Motor neuron (in vitro differentiated cells): ENCODE measurements around the gene SPAAR. TPM values are rescaled to one million over a fixed set of nuclear protein-coding genes. Genes with fewer than 3 reads are reported as not detected.

Source experiments
- ATAC-seq, 8 experiments: fragments of 200-7000 bp; cut with Tn5 transposase; replicated peaks in 6 of 8; 2 replicates each; pipeline ENCODE4 v1.8.0; 2021; ENCODE audit warnings: mild to moderate bottlenecking in 8 of 8, moderate library complexity in 8 of 8
- H3K27ac ChIP-seq, 2 donors: fragments of 250-450 bp; sonication (Bioruptor Pico); 2 replicates each; pipeline ENCODE4 v1.9.0; 2021; ENCODE audit warnings: antibody characterized with exemption in 2 of 2, mild to moderate bottlenecking in 2 of 2, moderate library complexity in 1 of 2
- H3K4me1 ChIP-seq, 2 donors: fragments of 250-450 bp; sonication (Bioruptor Pico); replicated peaks in 1 of 2; 2 replicates each; pipeline ENCODE4 v1.6.1; 2021; ENCODE audit warnings: antibody characterized with exemption in 2 of 2, mild to moderate bottlenecking in 2 of 2, moderate library complexity in 1 of 2
- H3K4me3 ChIP-seq, 5 donors: fragments of 250-450 bp; sonication (Bioruptor Pico); 2 replicates each; pipeline ENCODE4 v1.9.0; 2021; ENCODE audit warnings: antibody characterized with exemption in 5 of 5, mild to moderate bottlenecking in 5 of 5, moderate library complexity in 4 of 5
- WGBS, 10 experiments: fragments of 450-650 bp; shearing (Covaris generic); methylation state at CpG; one replicate each; pipeline ENCODE4 v1.0.0; 2022; 5-methylcytosine and 5-hydroxymethylcytosine counted together
- in situ Hi-C, 9 experiments: fragments of 400-800 bp; cut with MboI; loops; one replicate each; pipeline ENCODE4 v1.15.0; 2021; ENCODE audit warnings: low sequenced_read_pairs in 9 of 9, low pct_unique_long_range_greater_than_20kb in 2 of 9; ENCODE audit not compliant: unreplicated experiment in 9 of 9
- total RNA-seq, 8 experiments: library from RNA; unstranded; fragments of 300-600 nt; gene quantifications; 2 replicates each; pipeline versions ENCODE4 v1.2.3 to v1.2.4, GENCODE V29; 2022

Gene SPAAR
- total RNA-seq, 8 experiments from 2014 or later: 0.11 to 0.91 (median 0.25) TPM; not detected in 3

GRCh38 chr9:35915681-35916294 lies 6.5 kb downstream of the SPAAR start:
- WGBS, 10 experiments: 45 to 100% (median 85%) methylated on average over 1 to 10 of the region's 16 CpGs; no CpG with 5 or more reads in 2 of the 10 experiments
- no peak overlapping the region for H3K4me3 ChIP-seq
- H3K27ac ChIP-seq: no peak overlapping the region
- peaks cover 0 to 4% of the 10 kb centered on the region in 2 donors for H3K4me1 ChIP-seq
- ATAC-seq: no peak
- in situ Hi-C loops: no loop called here

- H3K27ac ChIP-seq: no peak overlapping the region
- WGBS, 10 experiments: 90 to 100% (median 100%) methylated on average over 2 to 3 of the region's 4 CpGs; no CpG with 5 or more reads in 7 of the 10 experiments
- no peak for ATAC-seq
- H3K4me1 ChIP-seq: peaks cover 0 to 4% of the 10 kb centered on the region in 2 donors
- H3K4me3 ChIP-seq: no peak overlapping the region
- in situ Hi-C loops: no loop called here
These were observed 8.0 kb downstream of the SPAAR start for GRCh38 chr9:35917261-35917660.

GRCh38 chr9:35918780-35919179 lies 9.5 kb downstream of the SPAAR start:
- Histone ChIP-seq H3K4me3 (no peak overlapping the region), H3K27ac (no peak overlapping the region), H3K4me1 (peaks cover 0 to 10% of the 10 kb centered on the region in 2 donors)
- no peak for ATAC-seq
- in situ Hi-C loops: no loop called here
- 78 to 100% (median 98%) methylated on average over 1 to 3 of the region's 3 CpGs; no CpG with 5 or more reads in 2 of the 10 experiments for whole genome bisulfite sequencing, 10 experiments

GRCh38 chr9:35919212-35920008 lies 10.1 kb downstream of the SPAAR start:
- no peak for ATAC-seq
- WGBS, 10 experiments: 61 to 100% (median 86%) methylated on average over 1 to 3 of the region's 3 CpGs
- Histone ChIP-seq H3K27ac (no peak overlapping the region), H3K4me1 (peaks cover 2 to 13% of the 10 kb centered on the region in 2 donors), H3K4me3 (no peak overlapping the region)
- in situ Hi-C loops: no loop called here

GRCh38 chr9:35920051-35920620 lies 10.8 kb downstream of the SPAAR start:
- in situ Hi-C loops: no loop called here

GRCh38 chr9:35923598-35923926 lies 14.3 kb downstream of the SPAAR start:
- no peak for ATAC-seq
- Histone ChIP-seq H3K4me3 (no peak overlapping the region), H3K4me1 (peaks cover 2 to 10% of the 10 kb centered on the region in 2 donors), H3K27ac (no peak overlapping the region)
- in situ Hi-C loops: no loop called here
- 100% methylated on average over 1 of the region's 1 CpG; no CpG with 5 or more reads in 3 of the 10 experiments for WGBS, 10 experiments

More at GRCh38 chr9:35920051-35920620, 10.8 kb downstream of the SPAAR start:
- Histone ChIP-seq H3K4me1 (peaks cover 2 to 10% of the 10 kb centered on the region in 2 donors), H3K4me3 (no peak overlapping the region), H3K27ac (no peak overlapping the region)
- 95 to 100% (median 100%) methylated on average over 1 to 3 of the region's 4 CpGs; no CpG with 5 or more reads in 5 of the 10 experiments for WGBS, 10 experiments
- ATAC-seq: no peak

- Histone ChIP-seq H3K4me3 (no peak overlapping the region), H3K4me1 (peaks cover 2 to 10% of the 10 kb centered on the region in 2 donors), H3K27ac (no peak overlapping the region)
- WGBS, 10 experiments: 7 to 100% (median 48%) methylated on average over 1 to 9 of the region's 9 CpGs; no CpG with 5 or more reads in 2 of the 10 experiments
- ATAC-seq: peak; percentile 43 to 98 (median 80)
- in situ Hi-C loops: no loop called here
These were observed 14.9 kb downstream of the SPAAR start for GRCh38 chr9:35923927-35924763.

GRCh38 chr9:35928591-35929452 lies 19.5 kb downstream of the SPAAR start:
- H3K27ac ChIP-seq: no peak overlapping the region
- no peak overlapping the region for H3K4me3 ChIP-seq
- 0 to 100% (median 85%) methylated on average over 1 to 8 of the region's 9 CpGs for WGBS, 10 experiments
- H3K4me1 ChIP-seq: peaks cover 2 to 4% of the 10 kb centered on the region in 2 donors
- in situ Hi-C loops: no loop called here
- peak in 1 of 8 experiments; percentile 75 for ATAC-seq

- Histone ChIP-seq H3K4me3 (no peak overlapping the region), H3K27ac (no peak overlapping the region), H3K4me1 (no peaks in the 10 kb centered on the region)
- in situ Hi-C loops: no loop called here
- 40 to 100% (median 78%) methylated on average over 1 to 5 of the region's 6 CpGs; no CpG with 5 or more reads in 4 of the 10 experiments for WGBS, 10 experiments
- no peak for ATAC-seq
These were observed 20.1 kb downstream of the SPAAR start for GRCh38 chr9:35929453-35929718.

GRCh38 chr9:35930521-35930920 lies 21.2 kb downstream of the SPAAR start:
- no peaks in the 10 kb centered on the region for H3K4me1 ChIP-seq
- no peak overlapping the region for H3K27ac ChIP-seq
- in situ Hi-C loops: no loop called here
- H3K4me3 ChIP-seq: no peak overlapping the region
- ATAC-seq: no peak

- in situ Hi-C loops: no loop called here
- 62 to 100% (median 89%) methylated on average over 1 to 3 of the region's 3 CpGs; no CpG with 5 or more reads in 3 of the 10 experiments for WGBS, 10 experiments
- H3K27ac ChIP-seq: no peak overlapping the region
- H3K4me1 ChIP-seq: no peaks in the 10 kb centered on the region
- H3K4me3 ChIP-seq: no peak overlapping the region
- no peak for ATAC-seq
These were observed 21.7 kb downstream of the SPAAR start for GRCh38 chr9:35930989-35931388.

- no peak for ATAC-seq
- Histone ChIP-seq H3K27ac (no peak overlapping the region), H3K4me1 (no peaks in the 10 kb centered on the region), H3K4me3 (no peak overlapping the region)
- 93 to 100% (median 100%) methylated on average over 1 to 3 of the region's 3 CpGs; no CpG with 5 or more reads in 1 of the 10 experiments for WGBS, 10 experiments
- in situ Hi-C loops: no loop called here
These were observed 23.4 kb downstream of the SPAAR start for GRCh38 chr9:35932735-35933134.
